SK-N-SH (cell line): ENCODE data around the gene ZNF180. TPM values are rescaled to one million over a fixed set of nuclear protein-coding genes. Genes with fewer than 3 reads are reported as not detected.

Source experiments
- CTCF ChIA-PET: fragments of 300-600, 350-600 bp; formaldehyde crosslinking; extraction: SDS; loops from one replicate; lab custom pipeline; 2021; lab: Yijun Ruan, JAX
- POLR2A ChIA-PET: fragments of 350-600 bp; sonication (Branson Sonifier 250); formaldehyde crosslinking; extraction: SDS; loops from one replicate; lab custom pipeline; 2020; ENCODE audit warnings: antibody characterized with exemption, inconsistent platforms; lab: Yijun Ruan, JAX
- DNase-seq: peaks from one replicate; pipeline ENCODE4 v3.0.0; 2012
- H2AFZ ChIP-seq: fragments of 200-600 bp; sonication (generic); 2 replicates; pipeline ENCODE4 v1.8.1; 2016; ENCODE audit warnings: antibody characterized with exemption, mild to moderate bottlenecking, low read depth
- H3F3A ChIP-seq: fragments of 200-600 bp; sonication (generic); replicated peaks from 2 replicates; pipeline ENCODE3; 2016; ENCODE audit warnings: antibody characterized with exemption, mild to moderate bottlenecking; ENCODE audit not compliant: insufficient read depth
- H3K27ac ChIP-seq, 2 experiments: fragments of 200-500 bp in 1 of 2; fragments of 200-600 bp in 1 of 2; sonication (Bioruptor generic) in 1 of 2; sonication (generic), shearing (Covaris generic) in 1 of 2; 2 replicates each; pipeline versions ENCODE4 v1.5.1 to v1.6.1; 2014 to 2016; ENCODE audit warnings: low read depth in 2 of 2, inconsistent platforms in 1 of 2, low read length in 1 of 2, mild to moderate bottlenecking in 1 of 2, mixed read lengths in 1 of 2
- H3K27me3 ChIP-seq: fragments of 200-600 bp; sonication (generic), shearing (Covaris generic); 2 replicates; pipeline ENCODE4 v1.6.1; 2016; ENCODE audit warnings: mixed run types; ENCODE audit not compliant: insufficient read depth
- H3K36me3 ChIP-seq, 2 experiments: fragments of 200-500 bp in 1 of 2; fragments of 200-600 bp in 1 of 2; sonication (Bioruptor generic) in 1 of 2; sonication (generic) in 1 of 2; replicated peaks in 1 of 2; 2 replicates each; pipeline versions ENCODE3 to v1.5.1; 2014 to 2016; ENCODE audit warnings: low read length in 1 of 2, mild to moderate bottlenecking in 1 of 2; ENCODE audit not compliant: insufficient read depth in 2 of 2, control insufficient read depth in 1 of 2
- H3K4me1 ChIP-seq, 2 experiments: fragments of 200-500 bp in 1 of 2; fragments of 200-600 bp in 1 of 2; sonication (Bioruptor generic) in 1 of 2; sonication (generic), shearing (Covaris generic) in 1 of 2; 2 replicates each; pipeline versions ENCODE4 v1.5.1 to v1.6.1; 2014 to 2016; ENCODE audit warnings: low read depth in 1 of 2, low read length in 1 of 2, mixed run types in 1 of 2; ENCODE audit not compliant: insufficient read depth in 2 of 2, control insufficient read depth in 1 of 2
- H3K4me2 ChIP-seq: fragments of 200-600 bp; sonication (generic), shearing (Covaris generic); 2 replicates; pipeline ENCODE4 v1.6.1; 2017; ENCODE audit warnings: mixed run types
- H3K4me3 ChIP-seq, 2 experiments: fragments of 200-500 bp in 1 of 2; fragments of 200-600 bp in 1 of 2; sonication (Bioruptor generic) in 1 of 2; sonication (generic), shearing (Covaris generic) in 1 of 2; 2 replicates each; pipeline versions ENCODE4 v1.5.1 to v1.8.1; 2014 to 2016; ENCODE audit warnings: low read depth in 2 of 2, inconsistent platforms in 1 of 2, low read length in 1 of 2, mild to moderate bottlenecking in 1 of 2, mixed read lengths in 1 of 2, moderate library complexity in 1 of 2
- H3K79me2 ChIP-seq: fragments of 200-600 bp; sonication (generic); 2 replicates; pipeline ENCODE4 v1.8.1; 2017; ENCODE audit warnings: mild to moderate bottlenecking; ENCODE audit not compliant: insufficient read depth
- H3K9ac ChIP-seq: fragments of 200-600 bp; sonication (generic); 2 replicates; pipeline ENCODE4 v1.6.1; 2017; ENCODE audit warnings: mixed run types
- H3K9me2 ChIP-seq: fragments of 200-600 bp; sonication (generic); 2 replicates; pipeline ENCODE4 v1.6.1; 2017; ENCODE audit warnings: mixed run types
- H3K9me3 ChIP-seq: fragments of 200-600 bp; sonication (generic); 2 replicates; pipeline ENCODE4 v1.6.1; 2017; ENCODE audit warnings: mixed run types, mild to moderate bottlenecking, moderate library complexity
- H4K20me1 ChIP-seq: fragments of 200-600 bp; sonication (generic); 2 replicates; pipeline ENCODE4 v1.6.1; 2017; ENCODE audit warnings: mild to moderate bottlenecking, mixed run types; ENCODE audit not compliant: insufficient read depth
- ELF1 ChIP-seq: IDR thresholded peaks from 2 replicates; pipeline ENCODE4 v1.4.0; 2012
- EP300 ChIP-seq, 2 experiments: IDR thresholded peaks; 2 replicates each; pipeline versions ENCODE4 v1.4.0 to v1.6.1; 2012; ENCODE audit warnings: borderline replicate concordance in 1 of 2, low read depth in 1 of 2, low read length in 1 of 2
- EZH2phosphoT487 ChIP-seq: fragments of 200-600 bp; sonication (generic); IDR thresholded peaks from 2 replicates; pipeline ENCODE4 v1.6.1; 2017; ENCODE audit warnings: low read depth, mixed run types, mild to moderate bottlenecking, antibody characterized with exemption, moderate library complexity, borderline replicate concordance
- FOXM1 ChIP-seq: IDR thresholded peaks from 2 replicates; pipeline ENCODE4 v1.4.0; 2012; ENCODE audit warnings: low read depth, mild to moderate bottlenecking
- GABPA ChIP-seq: IDR thresholded peaks from 2 replicates; pipeline ENCODE4 v1.4.0; 2012; ENCODE audit warnings: low read depth, mild to moderate bottlenecking
- MEF2A ChIP-seq: IDR thresholded peaks from 2 replicates; pipeline ENCODE4 v1.4.0; 2012; ENCODE audit warnings: low read depth, borderline replicate concordance
- MXI1 ChIP-seq: IDR thresholded peaks from 2 replicates; pipeline ENCODE4 v1.6.1; 2012; ENCODE audit warnings: mild to moderate bottlenecking, low read depth, low read length, improper control_type of control experiment
- NRF1 ChIP-seq: IDR thresholded peaks from 2 replicates; pipeline ENCODE4 v1.6.1; 2012; ENCODE audit warnings: low read depth, mild to moderate bottlenecking, low read length
- POLR2AphosphoS5 ChIP-seq: IDR thresholded peaks from 2 replicates; pipeline ENCODE4 v1.6.1; 2012; ENCODE audit warnings: low read depth, low read length
- RFX5 ChIP-seq: IDR thresholded peaks from 2 replicates; pipeline ENCODE4 v1.6.1; 2012; ENCODE audit warnings: mild to moderate bottlenecking, improper control_type of control experiment, low read length
- RXRA ChIP-seq: IDR thresholded peaks from 2 replicates; pipeline ENCODE4 v1.4.0; 2012; ENCODE audit warnings: low read depth, mild to moderate bottlenecking, borderline replicate concordance
- SMC3 ChIP-seq: IDR thresholded peaks from 2 replicates; pipeline ENCODE4 v1.6.1; 2012; ENCODE audit warnings: low read depth, low read length, improper control_type of control experiment
- TEAD4 ChIP-seq: IDR thresholded peaks from 2 replicates; pipeline ENCODE4 v1.4.0; 2012; ENCODE audit warnings: mild to moderate bottlenecking, borderline replicate concordance; ENCODE audit not compliant: insufficient read depth
- WGBS: methylation state at CpG from one replicate; pipeline ENCODE4 v1.1.6; 2017; ENCODE audit warnings: low lambda C conversion rate; 5-methylcytosine and 5-hydroxymethylcytosine counted together
- polyA plus RNA-seq, 3 experiments: library from polyadenylated mRNA; depleted of rRNA; stranded (reverse); fragments of >200 nt; gene quantifications; 2 replicates each; pipeline ENCODE4 v1.2.3, GENCODE V29; 2012
- TF ChIP-seq, protein P1 (sequence below): fragments of 150-350 bp; IDR thresholded peaks from 2 replicates; pipeline ENCODE4 v1.6.1; 2016; ENCODE audit warnings: mild to moderate bottlenecking, low read depth, low read length
- TF ChIP-seq, protein P2 (sequence below): IDR thresholded peaks from 2 replicates; pipeline ENCODE4; 2012
- TF ChIP-seq, protein P3 (sequence below): IDR thresholded peaks from 2 replicates; pipeline ENCODE4 v1.4.0; 2012; ENCODE audit warnings: low read depth
- TF ChIP-seq, protein P4 (sequence below): IDR thresholded peaks from 2 replicates; pipeline ENCODE4 v1.4.0; 2012; ENCODE audit warnings: low read depth, borderline replicate concordance

The ZNF180 gene
- polyA plus RNA-seq, 1 of the 3 experiments (the other 2 are of a cell fraction): 1.5 TPM

DNA sequence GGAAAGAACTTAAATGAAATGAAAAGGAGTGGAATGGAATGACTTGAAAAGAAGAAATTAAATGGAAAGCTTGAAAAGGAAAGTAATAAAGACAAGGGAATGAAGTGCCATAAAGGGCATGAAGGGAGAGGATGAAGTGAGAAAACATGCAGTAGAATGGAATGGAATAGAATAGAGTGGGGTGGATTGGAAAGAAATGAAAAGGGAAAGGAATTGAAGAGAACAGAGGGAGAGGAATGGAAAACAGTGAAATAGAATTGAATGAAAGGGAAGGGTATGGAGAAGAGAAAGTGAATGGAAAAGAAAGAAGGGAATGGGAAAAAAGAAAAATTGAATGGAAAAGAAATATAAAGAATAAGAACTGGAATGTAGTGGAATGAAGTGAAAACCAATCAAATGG lies 9.2 kb upstream of the ZNF180 start:
- peaks cover 3% of the 10 kb centered on the region; the same call in 1 of the 2 replicates for H3K27me3 ChIP-seq
- H3K79me2 ChIP-seq: no peaks in the 10 kb centered on the region
- ChIA-PET POLR2A (no interaction called here), CTCF (no interaction called here)
- no peaks in the 10 kb centered on the region for H3K36me3 ChIP-seq
- no peak overlapping the region for H3K9ac ChIP-seq
- DNase-seq: no peak
- no peak overlapping the region for H3K4me2 ChIP-seq
- no peak overlapping the region for H2AFZ ChIP-seq
- no peak overlapping the region for H3K4me3 ChIP-seq
- H3K4me1 ChIP-seq: no peaks in the 10 kb centered on the region
- H3K27ac ChIP-seq: no peak overlapping the region
- TF ChIP-seq RFX5: no peak
- TF ChIP-seq SMC3: no peak
- TF ChIP-seq, protein P1, sequence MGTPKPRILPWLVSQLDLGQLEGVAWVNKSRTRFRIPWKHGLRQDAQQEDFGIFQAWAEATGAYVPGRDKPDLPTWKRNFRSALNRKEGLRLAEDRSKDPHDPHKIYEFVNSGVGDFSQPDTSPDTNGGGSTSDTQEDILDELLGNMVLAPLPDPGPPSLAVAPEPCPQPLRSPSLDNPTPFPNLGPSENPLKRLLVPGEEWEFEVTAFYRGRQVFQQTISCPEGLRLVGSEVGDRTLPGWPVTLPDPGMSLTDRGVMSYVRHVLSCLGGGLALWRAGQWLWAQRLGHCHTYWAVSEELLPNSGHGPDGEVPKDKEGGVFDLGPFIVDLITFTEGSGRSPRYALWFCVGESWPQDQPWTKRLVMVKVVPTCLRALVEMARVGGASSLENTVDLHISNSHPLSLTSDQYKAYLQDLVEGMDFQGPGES: no peak
- no peak for TF ChIP-seq MXI1
- TF ChIP-seq MEF2A: no peak
- no peak for TF ChIP-seq FOXM1
- TF ChIP-seq NRF1: no peak
- no peak for TF ChIP-seq ELF1
- H3K9me2 ChIP-seq: no peaks in the 10 kb centered on the region
- no peaks in the 10 kb centered on the region for H3F3A ChIP-seq
- H4K20me1 ChIP-seq: no peaks in the 10 kb centered on the region
- H3K9me3 ChIP-seq: no peaks in the 10 kb centered on the region

DNA sequence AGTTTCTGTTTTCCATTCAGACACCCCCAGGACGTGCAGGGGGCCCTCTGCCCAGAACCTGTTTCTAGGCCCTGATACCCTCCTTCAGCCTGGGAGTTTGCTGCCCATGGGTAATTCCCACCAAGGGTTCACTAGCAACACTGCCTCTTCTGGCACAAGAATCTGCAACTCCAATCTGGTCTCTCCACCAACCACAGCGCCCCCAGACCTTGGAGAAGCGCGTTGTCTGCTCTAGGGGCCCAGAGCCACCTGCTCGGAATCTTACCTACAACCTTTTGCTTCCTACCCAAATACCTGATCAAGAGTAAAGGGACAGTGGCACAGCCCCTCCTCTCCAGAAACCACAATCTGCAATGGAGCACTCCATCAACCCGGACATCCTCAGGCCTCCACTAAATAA lies 763 bp downstream of the ZNF180 start:
- Histone ChIP-seq H4K20me1 (no peaks in the 10 kb centered on the region), H3K9me2 (no peaks in the 10 kb centered on the region), H3K36me3 (peaks cover 18 to 30% of the 10 kb centered on the region in 2 experiments), H3K4me1 (peaks cover 3 to 13% of the 10 kb centered on the region in 2 experiments; a peak in 2 of 4 replicates), H3K9me3 (no peaks in the 10 kb centered on the region), H3K4me3 (peak overlapping the region; percentile 80 to 99), H3K9ac (peak overlapping the region; percentile 85), H3K27ac (peak overlapping the region in 1 of 2 experiments; percentile 92; a peak in 1 of 4 replicates), H3K79me2 (peaks cover 50% of the 10 kb centered on the region), H3F3A (no peaks in the 10 kb centered on the region), H2AFZ (peak overlapping the region; percentile 99), H3K4me2 (peak overlapping the region; percentile 79), H3K27me3 (no peaks in the 10 kb centered on the region)
- CTCF ChIA-PET: interaction anchor here (1.1 kb wide), 1 partner anchor 22 kb away, joined by 4 read pairs; no protein-coding TSS in a partner anchor
- WGBS: 21% methylated on average over 5 of the region's 6 CpGs
- POLR2A ChIA-PET: interaction anchor here (0.5 to 1.4 kb wide), 3 partner anchors 143 to 564 kb away, joined by 3 to 5 read pairs (median 3); partner anchors contain the start of genes ZNF112 and ZNF45
- no peak for DNase-seq
- TF ChIP-seq MEF2A (no peak), SMC3 (no peak)
- TF ChIP-seq, protein P2, sequence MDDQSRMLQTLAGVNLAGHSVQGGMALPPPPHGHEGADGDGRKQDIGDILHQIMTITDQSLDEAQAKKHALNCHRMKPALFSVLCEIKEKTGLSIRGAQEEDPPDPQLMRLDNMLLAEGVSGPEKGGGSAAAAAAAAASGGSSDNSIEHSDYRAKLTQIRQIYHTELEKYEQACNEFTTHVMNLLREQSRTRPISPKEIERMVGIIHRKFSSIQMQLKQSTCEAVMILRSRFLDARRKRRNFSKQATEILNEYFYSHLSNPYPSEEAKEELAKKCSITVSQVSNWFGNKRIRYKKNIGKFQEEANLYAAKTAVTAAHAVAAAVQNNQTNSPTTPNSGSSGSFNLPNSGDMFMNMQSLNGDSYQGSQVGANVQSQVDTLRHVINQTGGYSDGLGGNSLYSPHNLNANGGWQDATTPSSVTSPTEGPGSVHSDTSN: no peak

DNA sequence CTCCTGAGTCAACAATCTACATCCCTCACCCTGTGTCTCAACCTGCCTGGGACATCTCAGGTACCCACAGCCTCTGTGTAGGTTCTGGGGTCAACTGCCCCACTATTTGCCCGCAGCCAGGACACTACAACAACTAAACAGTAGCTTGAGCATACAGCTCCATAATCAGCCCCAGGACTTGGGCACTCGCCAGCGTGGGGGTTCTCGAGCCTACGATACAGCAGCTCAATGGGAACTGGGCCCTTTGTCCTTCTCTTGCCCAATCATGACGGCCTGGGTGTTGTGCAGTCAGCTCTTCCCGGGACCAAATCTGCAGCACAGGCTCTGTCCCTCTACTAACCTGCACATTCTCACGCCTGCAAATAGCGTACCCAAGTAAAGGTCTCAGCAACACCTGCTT lies 1.3 kb downstream of the ZNF180 start:
- H3K9ac ChIP-seq: no peak overlapping the region
- DNase-seq: no peak
- ChIA-PET POLR2A (no interaction called here), CTCF (no interaction called here)
- no peaks in the 10 kb centered on the region for H3K9me3 ChIP-seq
- no peak overlapping the region for H2AFZ ChIP-seq
- no peaks in the 10 kb centered on the region for H4K20me1 ChIP-seq
- H3K9me2 ChIP-seq: no peaks in the 10 kb centered on the region
- 92% methylated on average over 9 of the region's 9 CpGs for WGBS
- H3K4me1 ChIP-seq: peaks cover 3 to 13% of the 10 kb centered on the region in 2 experiments; a peak in 2 of 4 replicates
- no peaks in the 10 kb centered on the region for H3F3A ChIP-seq
- H3K27me3 ChIP-seq: no peaks in the 10 kb centered on the region
- peaks cover 21 to 35% of the 10 kb centered on the region in 2 experiments for H3K36me3 ChIP-seq
- peak overlapping the region; percentile 79 for H3K4me2 ChIP-seq
- TF ChIP-seq, protein P3, sequence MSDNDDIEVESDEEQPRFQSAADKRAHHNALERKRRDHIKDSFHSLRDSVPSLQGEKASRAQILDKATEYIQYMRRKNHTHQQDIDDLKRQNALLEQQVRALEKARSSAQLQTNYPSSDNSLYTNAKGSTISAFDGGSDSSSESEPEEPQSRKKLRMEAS: no peak
- TF ChIP-seq TEAD4 (no peak), POLR2AphosphoS5 (no peak), EP300 (IDR thresholded peaks at IDR 0.05; ENCODE audit: borderline replicate concordance in 1 of 2, low read depth in 1 of 2, low read length in 1 of 2) (no peak), GABPA (no peak), RXRA (no peak), ELF1 (no peak), MXI1 (no peak), EZH2phosphoT487 (no peak)
- TF ChIP-seq, protein P4, sequence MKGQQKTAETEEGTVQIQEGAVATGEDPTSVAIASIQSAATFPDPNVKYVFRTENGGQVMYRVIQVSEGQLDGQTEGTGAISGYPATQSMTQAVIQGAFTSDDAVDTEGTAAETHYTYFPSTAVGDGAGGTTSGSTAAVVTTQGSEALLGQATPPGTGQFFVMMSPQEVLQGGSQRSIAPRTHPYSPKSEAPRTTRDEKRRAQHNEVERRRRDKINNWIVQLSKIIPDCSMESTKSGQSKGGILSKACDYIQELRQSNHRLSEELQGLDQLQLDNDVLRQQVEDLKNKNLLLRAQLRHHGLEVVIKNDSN: no peak
- TF ChIP-seq, protein P1: no peak
- H3K27ac ChIP-seq: no peak overlapping the region
- H3K79me2 ChIP-seq: peaks cover 56% of the 10 kb centered on the region
- H3K4me3 ChIP-seq: peak overlapping the region; percentile 80 to 99
